Naive thymus-derived CD4-positive, alpha-beta T cell (primary cell): Measurements from ENCODE around the gene SPEF2. TPM values are rescaled to one million over a fixed set of nuclear protein-coding genes. Genes with fewer than 3 reads are reported as not detected.
A peak's percentile ranks its signal among the peaks of the same experiment; 100 is the strongest.

Experiments used
- ATAC-seq: fragments of 150-1000 bp; cut with Tn5 transposase; 2 replicates; pipeline ENCODE4 v1.10.0; 2021; ENCODE audit warnings: mild to moderate bottlenecking, moderate library complexity
- CTCF ChIA-PET: fragments of 350-600 bp; sonication (Branson Sonifier 250); formaldehyde crosslinking; loops from one replicate; lab custom pipeline; 2021; ENCODE audit warnings: antibody characterized with exemption; lab: Charles Lee
- POLR2A ChIA-PET: fragments of 350-600 bp; sonication (Branson Sonifier 250); formaldehyde crosslinking; loops from one replicate; lab custom pipeline; 2021; ENCODE audit warnings: antibody characterized with exemption, inconsistent platforms; lab: Charles Lee
- DNase-seq, 9 donors: peaks; one replicate each; pipeline versions ENCODE4 v3.0.0 to v3.0.0-alpha.2; 2020 to 2022; ENCODE audit warnings: mixed read lengths in 1 of 9
- H3K27ac ChIP-seq: one replicate; pipeline ENCODE4 v1.7.0; 2013; ENCODE audit warnings: mild to moderate bottlenecking, low read depth, low read length, moderate library complexity
- H3K27me3 ChIP-seq, 2 donors: one replicate each; pipeline ENCODE4 v1.7.0; 2013; ENCODE audit warnings: low read length in 2 of 2, mild to moderate bottlenecking in 2 of 2, moderate library complexity in 2 of 2; ENCODE audit not compliant: control insufficient read depth in 2 of 2, insufficient read depth in 2 of 2
- H3K36me3 ChIP-seq, 3 experiments: 1 replicate in 2 of 3; 2 replicates in 1 of 3; pipeline ENCODE4 v1.7.0; 2013; ENCODE audit warnings: low read length in 3 of 3, mild to moderate bottlenecking in 3 of 3, moderate library complexity in 1 of 3; ENCODE audit not compliant: insufficient read depth in 3 of 3, control insufficient read depth in 2 of 3
- H3K4me1 ChIP-seq, 2 donors: one replicate each; pipeline ENCODE4 v1.7.0; 2013; ENCODE audit warnings: low read length in 2 of 2, mild to moderate bottlenecking in 2 of 2, moderate library complexity in 1 of 2; ENCODE audit not compliant: control insufficient read depth in 2 of 2, insufficient read depth in 2 of 2
- H3K4me3 ChIP-seq: 2 replicates; pipeline ENCODE4 v1.7.0; 2013; ENCODE audit warnings: mild to moderate bottlenecking, low read length
- H3K9me3 ChIP-seq, 3 experiments: 1 replicate in 2 of 3; 2 replicates in 1 of 3; pipeline ENCODE4 v1.7.0; 2013; ENCODE audit warnings: low read length in 3 of 3; ENCODE audit not compliant: control insufficient read depth in 2 of 3
- H3K27ac Mint-ChIP-seq, 9 donors: one replicate each; pipeline ENCODE4 v1.8.0; 2020 to 2022; ENCODE audit warnings: mixed read lengths in 9 of 9, mild to moderate bottlenecking in 8 of 9, moderate library complexity in 5 of 9, inconsistent platforms in 2 of 9
- H3K27me3 Mint-ChIP-seq, 5 donors: one replicate each; pipeline ENCODE4 v1.8.0; 2021 to 2022; ENCODE audit warnings: mixed read lengths in 5 of 5, mild to moderate bottlenecking in 1 of 5
- H3K36me3 Mint-ChIP-seq, 5 donors: one replicate each; pipeline ENCODE4 v1.8.0; 2020 to 2022; ENCODE audit warnings: mixed read lengths in 5 of 5, mild to moderate bottlenecking in 3 of 5, inconsistent platforms in 1 of 5
- H3K4me1 Mint-ChIP-seq, 7 donors: one replicate each; pipeline ENCODE4 v1.8.0; 2020 to 2022; ENCODE audit warnings: mixed read lengths in 7 of 7, mild to moderate bottlenecking in 3 of 7, inconsistent platforms in 1 of 7
- H3K4me3 Mint-ChIP-seq, 10 donors: one replicate each; pipeline ENCODE4 v1.8.0; 2020 to 2022; ENCODE audit warnings: mild to moderate bottlenecking in 10 of 10, mixed read lengths in 10 of 10, moderate library complexity in 6 of 10, inconsistent platforms in 2 of 10
- H3K9me3 Mint-ChIP-seq, 11 donors: one replicate each; pipeline ENCODE4 v1.8.0; 2020 to 2022; ENCODE audit warnings: mixed read lengths in 11 of 11, mild to moderate bottlenecking in 4 of 11, inconsistent platforms in 1 of 11, moderate library complexity in 1 of 11
- intact Hi-C, 2 donors: fragments of 100-400 bp; cut with micrococcal nuclease; formaldehyde crosslinking; loops; one replicate each; pipeline ENCODE4 v1.15.1; 2023
- polyA plus RNA-seq, 2 donors: library from polyadenylated mRNA; unstranded; fragments of 300-500 nt; fragmentation: Illumina TruSeq; gene quantifications; one replicate each; pipeline ENCODE4 v1.2.3, GENCODE V29; 2021
- total RNA-seq, 6 experiments: library from RNA in 5 of 6; stranded (reverse) in 5 of 6; gene quantifications; 1 replicate in 5 of 6; 2 replicates in 1 of 6; pipeline ENCODE4 v1.2.3 and lab custom pipeline; 2021 to 2026

SPEF2 gene
- total and polyA plus RNA-seq, 7 experiments from 2014 or later: 5.5 to 13.5 (median 7.7) TPM

GRCh38 chr5:35707659-35708058, 90.0 kb downstream of the SPEF2 start:
- Mint-ChIP-seq H3K27me3 (no peaks in the 10 kb centered on the region), H3K9me3 (peaks cover 0 to 8% (median 0%) of the 10 kb centered on the region in 11 donors), H3K4me1 (peaks cover 2 to 25% (median 24%) of the 10 kb centered on the region in 7 donors), H3K4me3 (no peak overlapping the region), H3K27ac (peak overlapping the region in 3 of 9 donors; percentile 24 to 25 (median 25)), H3K36me3 (peaks cover 0 to 15% (median 10%) of the 10 kb centered on the region in 5 donors)
- POLR2A ChIA-PET: interaction anchor here (0.5 to 0.6 kb wide), 2 partner anchors 18 to 51 kb away, joined by 3 read pairs; no protein-coding TSS in a partner anchor
- H3K4me1 ChIP-seq: no peaks in the 10 kb centered on the region
- H3K4me3 ChIP-seq: no peak overlapping the region
- DNase-seq: peak in 4 of 9 donors; percentile 1 to 20 (median 6)
- H3K27me3 ChIP-seq: no peaks in the 10 kb centered on the region
- CTCF ChIA-PET: interaction anchor here (1.1 kb wide), 1 partner anchor 71 kb away, joined by 3 read pairs; no protein-coding TSS in a partner anchor
- no peaks in the 10 kb centered on the region for H3K9me3 ChIP-seq
- intact Hi-C loops: loop anchor here in 1 of 2 donors (5.0 kb wide), 1 partner anchor 50 kb away; no protein-coding TSS in a partner anchor
- H3K27ac ChIP-seq: no peak overlapping the region
- no peak for ATAC-seq
- H3K36me3 ChIP-seq: no peaks in the 10 kb centered on the region

GRCh38 chr5:35709688-35710087, 92.0 kb downstream of the SPEF2 start:
- Mint-ChIP-seq H3K36me3 (peaks cover 0 to 15% (median 6%) of the 10 kb centered on the region in 5 donors), H3K4me3 (no peak overlapping the region), H3K27ac (no peak overlapping the region), H3K9me3 (peaks cover 0 to 4% (median 0%) of the 10 kb centered on the region in 11 donors), H3K4me1 (peaks cover 2 to 25% (median 24%) of the 10 kb centered on the region in 7 donors), H3K27me3 (no peaks in the 10 kb centered on the region)
- no peak overlapping the region for H3K27ac ChIP-seq
- H3K36me3 ChIP-seq: no peaks in the 10 kb centered on the region
- H3K9me3 ChIP-seq: no peaks in the 10 kb centered on the region
- no peaks in the 10 kb centered on the region for H3K4me1 ChIP-seq
- no peak overlapping the region for H3K4me3 ChIP-seq
- ChIA-PET POLR2A (interaction anchor here (0.6 kb wide), 1 partner anchor 238 kb away, joined by 3 read pairs; no protein-coding TSS in a partner anchor), CTCF (no interaction called here)
- DNase-seq (no peak), ATAC-seq (no peak)
- intact Hi-C loops: loop anchor here in 1 of 2 donors (5.0 kb wide), 1 partner anchor 48 kb away; no protein-coding TSS in a partner anchor
- H3K27me3 ChIP-seq: no peaks in the 10 kb centered on the region

- Mint-ChIP-seq H3K9me3 (peaks cover 0 to 9% (median 3%) of the 10 kb centered on the region in 11 donors), H3K4me1 (peaks cover 0 to 7% (median 0%) of the 10 kb centered on the region in 7 donors), H3K27me3 (no peaks in the 10 kb centered on the region), H3K36me3 (peaks cover 0 to 15% (median 12%) of the 10 kb centered on the region in 5 donors), H3K4me3 (no peak overlapping the region), H3K27ac (no peak overlapping the region)
- no peak overlapping the region for H3K27ac ChIP-seq
- no peaks in the 10 kb centered on the region for H3K4me1 ChIP-seq
- no peaks in the 10 kb centered on the region for H3K9me3 ChIP-seq
- H3K27me3 ChIP-seq: no peaks in the 10 kb centered on the region
- ATAC-seq (no peak), DNase-seq (no peak)
- no peak overlapping the region for H3K4me3 ChIP-seq
- intact Hi-C loops: no loop called here
- no peaks in the 10 kb centered on the region for H3K36me3 ChIP-seq
- POLR2A ChIA-PET: interaction anchor here (0.6 kb wide), 1 partner anchor 149 kb away, joined by 3 read pairs; no protein-coding TSS in a partner anchor
- CTCF ChIA-PET: no interaction called here
Measured at GRCh38 chr5:35717718-35718117, 100.1 kb downstream of the SPEF2 start.

- DNase-seq: no peak
- no peak overlapping the region for H3K4me3 Mint-ChIP-seq
- no peaks in the 10 kb centered on the region for H3K27me3 ChIP-seq
- no peaks in the 10 kb centered on the region for H3K27me3 Mint-ChIP-seq
- CTCF ChIA-PET: no interaction called here
- H3K9me3 Mint-ChIP-seq: peaks cover 0 to 23% (median 9%) of the 10 kb centered on the region in 11 donors
- H3K27ac Mint-ChIP-seq: no peak overlapping the region
- peaks cover 3 to 20% (median 9%) of the 10 kb centered on the region in 7 donors for H3K4me1 Mint-ChIP-seq
- POLR2A ChIA-PET: no interaction called here
- H3K4me3 ChIP-seq: no peak overlapping the region
- no peaks in the 10 kb centered on the region for H3K4me1 ChIP-seq
- H3K36me3 Mint-ChIP-seq: peaks cover 0 to 14% (median 10%) of the 10 kb centered on the region in 5 donors
- intact Hi-C loops: no loop called here
- H3K27ac ChIP-seq: no peak overlapping the region
- ATAC-seq: no peak
- no peaks in the 10 kb centered on the region for H3K9me3 ChIP-seq
- no peaks in the 10 kb centered on the region for H3K36me3 ChIP-seq
Measured at GRCh38 chr5:35735718-35736117, 118.1 kb downstream of the SPEF2 start.

- CTCF ChIA-PET: interaction anchor here (0.8 kb wide), 1 partner anchor 24 kb away, joined by 3 read pairs; no protein-coding TSS in a partner anchor
- no peak overlapping the region for H3K4me3 ChIP-seq
- Mint-ChIP-seq H3K4me3 (peak overlapping the region in 1 of 10 donors; percentile 21), H3K4me1 (peaks cover 6 to 23% (median 11%) of the 10 kb centered on the region in 7 donors), H3K9me3 (peaks cover 0 to 23% (median 9%) of the 10 kb centered on the region in 11 donors), H3K36me3 (peaks cover 0 to 19% (median 13%) of the 10 kb centered on the region in 5 donors), H3K27ac (no peak overlapping the region), H3K27me3 (no peaks in the 10 kb centered on the region)
- H3K9me3 ChIP-seq: no peaks in the 10 kb centered on the region
- H3K27ac ChIP-seq: no peak overlapping the region
- H3K4me1 ChIP-seq: no peaks in the 10 kb centered on the region
- intact Hi-C loops: no loop called here
- H3K27me3 ChIP-seq: no peaks in the 10 kb centered on the region
- H3K36me3 ChIP-seq: no peaks in the 10 kb centered on the region
- DNase-seq (no peak), ATAC-seq (peak; percentile 26)
- POLR2A ChIA-PET: no interaction called here
Measured at GRCh38 chr5:35736280-35736679, 118.6 kb downstream of the SPEF2 start.

- Mint-ChIP-seq H3K27me3 (no peaks in the 10 kb centered on the region), H3K9me3 (peaks cover 2 to 27% (median 10%) of the 10 kb centered on the region in 11 donors), H3K27ac (no peak overlapping the region), H3K36me3 (peaks cover 5 to 25% (median 15%) of the 10 kb centered on the region in 5 donors), H3K4me3 (no peak overlapping the region), H3K4me1 (peaks cover 9 to 33% (median 16%) of the 10 kb centered on the region in 7 donors)
- no peaks in the 10 kb centered on the region for H3K36me3 ChIP-seq
- ChIA-PET CTCF (no interaction called here), POLR2A (no interaction called here)
- H3K27ac ChIP-seq: no peak overlapping the region
- no peaks in the 10 kb centered on the region for H3K9me3 ChIP-seq
- H3K27me3 ChIP-seq: no peaks in the 10 kb centered on the region
- no peak overlapping the region for H3K4me3 ChIP-seq
- DNase-seq (no peak), ATAC-seq (no peak)
- H3K4me1 ChIP-seq: no peaks in the 10 kb centered on the region
- intact Hi-C loops: no loop called here
Measured at GRCh38 chr5:35741126-35741716, 123.6 kb downstream of the SPEF2 start.
